ENCODE measurements around the gene LCMT1.

LCMT1 gene

DNA sequence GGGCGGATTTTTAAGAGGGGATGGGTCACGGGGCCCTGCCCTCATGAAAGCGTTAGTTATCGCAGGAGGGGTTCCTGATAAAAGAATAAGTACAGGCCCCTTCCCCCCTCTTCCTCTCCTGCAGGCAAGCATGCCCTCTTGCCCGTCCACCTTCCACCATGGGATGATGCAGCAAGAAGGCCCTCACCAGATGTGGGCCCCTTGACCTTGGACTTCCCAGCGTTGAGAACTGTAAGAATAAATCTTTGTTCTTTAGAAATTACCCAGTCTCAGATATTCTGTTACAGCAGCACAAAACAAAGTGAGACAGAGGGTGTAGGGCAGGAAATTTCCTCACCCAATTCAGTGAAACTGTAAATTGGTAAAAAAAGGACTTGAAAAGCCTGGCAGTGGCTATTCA, 27.8 kb upstream of the LCMT1 start:
- Mint-ChIP-seq H3K27me3 (no peaks in the 10 kb centered on the region), H3K4me3 (no peak overlapping the region), H3K36me3 (ENCODE audit: low read depth) (no peaks in the 10 kb centered on the region), H3K4me1 (ENCODE audit: low read depth) (no peaks in the 10 kb centered on the region), H3K9me3 (no peaks in the 10 kb centered on the region), H3K27ac (no peak overlapping the region)

DNA sequence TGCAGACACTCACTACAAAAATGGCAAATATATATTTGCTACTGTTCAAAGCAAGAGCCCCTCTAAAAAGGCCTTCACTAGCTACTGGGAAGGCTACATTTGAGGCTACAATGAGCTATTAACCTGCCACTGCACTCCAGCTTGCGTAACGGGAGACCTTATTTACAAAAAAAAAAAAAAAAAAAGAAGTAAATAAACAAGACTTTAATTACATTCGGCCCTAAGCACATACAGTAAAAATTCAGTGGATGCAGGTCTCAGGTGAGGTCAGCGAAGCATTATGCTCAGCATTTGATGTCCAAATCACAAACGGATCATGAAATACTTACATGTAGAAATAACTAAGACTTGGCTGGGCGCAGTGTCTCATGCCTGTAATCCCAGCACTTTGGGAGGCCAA, 26.7 kb upstream of the LCMT1 start:
- no peak overlapping the region for H3K27ac Mint-ChIP-seq
- no peaks in the 10 kb centered on the region for H3K9me3 Mint-ChIP-seq
- no peak overlapping the region for H3K4me3 Mint-ChIP-seq
- no peaks in the 10 kb centered on the region for H3K4me1 Mint-ChIP-seq (ENCODE audit: low read depth)
- no peaks in the 10 kb centered on the region for H3K27me3 Mint-ChIP-seq
- no peaks in the 10 kb centered on the region for H3K36me3 Mint-ChIP-seq (ENCODE audit: low read depth)

DNA sequence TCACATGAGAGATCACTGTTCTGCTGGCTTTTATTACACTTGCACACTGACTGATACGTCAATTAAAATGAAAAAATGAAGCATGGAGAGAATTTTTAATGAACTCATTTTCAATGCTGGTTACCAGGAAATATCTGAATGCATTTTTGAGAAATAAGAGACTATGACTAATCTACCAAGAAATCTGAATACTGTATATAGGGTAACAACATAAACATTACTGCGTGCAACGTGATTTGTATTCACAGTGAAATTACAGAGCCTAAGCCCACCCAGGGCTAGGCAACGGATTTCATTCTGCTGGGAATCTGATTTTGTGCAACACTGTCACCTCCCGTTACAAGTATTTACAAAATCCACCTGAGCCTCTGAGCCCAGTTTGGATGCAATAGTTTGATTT, 23.8 kb upstream of the LCMT1 start:
- Mint-ChIP-seq H3K4me1 (ENCODE audit: low read depth) (peaks cover 9% of the 10 kb centered on the region), H3K9me3 (no peaks in the 10 kb centered on the region), H3K27ac (no peak overlapping the region), H3K36me3 (ENCODE audit: low read depth) (no peaks in the 10 kb centered on the region), H3K27me3 (no peaks in the 10 kb centered on the region), H3K4me3 (no peak overlapping the region)

DNA sequence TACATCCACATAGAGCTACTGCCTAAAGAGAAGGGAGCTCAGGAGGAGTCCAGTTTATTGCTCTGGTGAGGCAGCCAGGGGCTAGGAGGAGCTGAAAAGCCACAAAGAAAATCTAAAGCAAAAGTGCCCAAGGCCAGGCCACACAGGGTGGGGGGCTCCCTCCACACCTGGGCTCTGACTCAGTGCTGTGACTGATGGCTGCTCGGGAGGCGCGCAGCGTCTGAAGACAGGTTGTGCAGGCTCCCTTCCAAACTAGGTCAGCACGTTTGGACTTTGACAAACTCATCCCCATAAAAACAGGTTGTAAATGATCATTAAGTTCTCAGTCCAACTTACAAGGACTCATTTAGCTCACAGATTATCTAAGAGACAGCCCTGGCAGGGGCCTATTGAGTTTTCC, 22.2 kb upstream of the LCMT1 start:
- H3K4me1 Mint-ChIP-seq (ENCODE audit: low read depth): peaks cover 25% of the 10 kb centered on the region
- no peak overlapping the region for H3K4me3 Mint-ChIP-seq
- H3K9me3 Mint-ChIP-seq: no peaks in the 10 kb centered on the region
- H3K27me3 Mint-ChIP-seq: no peaks in the 10 kb centered on the region
- no peaks in the 10 kb centered on the region for H3K36me3 Mint-ChIP-seq (ENCODE audit: low read depth)
- no peak overlapping the region for H3K27ac Mint-ChIP-seq

DNA sequence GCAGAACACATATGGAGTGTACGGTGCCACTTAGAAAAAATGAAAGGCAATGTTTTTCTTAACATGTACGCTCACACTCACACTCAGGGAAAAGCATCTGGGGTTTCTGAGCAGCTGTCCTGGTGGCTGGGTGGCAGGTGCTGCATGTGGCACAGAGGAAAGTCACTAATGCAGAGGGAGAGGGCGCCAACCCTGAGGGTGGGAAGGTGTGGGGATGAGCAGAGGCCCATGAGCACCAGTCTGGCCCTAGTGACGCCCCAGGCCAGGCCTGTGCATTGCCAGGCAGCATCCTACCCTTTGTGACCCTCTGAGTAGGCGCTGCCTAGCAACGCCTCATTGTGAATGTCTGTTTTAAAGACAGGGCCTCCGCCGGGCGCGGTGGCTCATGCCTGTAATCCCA, 19.1 kb upstream of the LCMT1 start:
- Mint-ChIP-seq H3K27ac (no peak overlapping the region), H3K27me3 (no peaks in the 10 kb centered on the region), H3K9me3 (no peaks in the 10 kb centered on the region), H3K36me3 (ENCODE audit: low read depth) (no peaks in the 10 kb centered on the region), H3K4me3 (no peak overlapping the region), H3K4me1 (ENCODE audit: low read depth) (peaks cover 34% of the 10 kb centered on the region)

DNA sequence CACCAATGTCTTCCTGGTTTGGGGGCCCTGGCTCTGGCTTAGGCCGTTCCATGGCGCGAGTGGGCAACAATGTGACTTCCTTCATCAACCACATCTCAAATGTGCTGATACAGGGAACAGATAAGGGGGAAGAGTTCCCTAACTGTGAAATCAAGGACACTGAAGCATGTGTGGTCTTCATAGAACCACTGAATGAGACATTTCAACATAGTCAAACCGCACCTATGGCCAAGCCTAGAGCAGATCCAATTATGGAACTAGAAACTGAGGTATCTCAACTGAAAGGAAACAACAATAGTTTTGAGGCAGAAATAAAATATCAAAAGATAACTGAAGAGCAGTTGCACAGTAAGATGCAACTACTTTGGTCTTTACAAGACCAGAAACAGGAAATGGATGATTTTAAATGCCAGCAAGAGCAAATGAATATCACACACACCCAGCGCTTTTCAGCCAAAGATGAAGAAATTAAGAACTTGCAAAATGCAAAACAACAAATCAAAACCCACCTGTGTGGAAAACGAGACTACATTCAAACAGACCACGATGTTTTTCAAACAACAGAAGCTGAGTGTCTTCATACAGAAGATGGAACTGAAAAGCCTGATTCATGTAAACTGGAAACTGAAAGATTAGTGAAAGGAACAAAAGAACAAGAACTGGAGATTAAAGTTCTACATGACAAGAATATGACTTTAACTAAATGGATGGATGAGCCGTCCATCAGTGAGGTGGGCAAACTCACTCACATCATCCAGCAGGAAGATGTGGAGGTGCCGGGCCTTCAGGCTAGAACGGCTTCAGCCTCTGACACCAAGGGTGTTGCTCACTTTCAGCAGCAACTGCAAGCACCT, 18.1 kb upstream of the LCMT1 start:
- Mint-ChIP-seq H3K27me3 (no peaks in the 10 kb centered on the region), H3K4me3 (peak overlapping the region; percentile 47), H3K9me3 (no peaks in the 10 kb centered on the region), H3K27ac (peak overlapping the region; percentile 83), H3K4me1 (ENCODE audit: low read depth) (peaks cover 34% of the 10 kb centered on the region), H3K36me3 (ENCODE audit: low read depth) (no peaks in the 10 kb centered on the region)

GRCh38 chr16:25094596-25094995, 16.9 kb upstream of the LCMT1 start:
- H3K9me3 Mint-ChIP-seq: no peaks in the 10 kb centered on the region
- H3K4me1 Mint-ChIP-seq (ENCODE audit: low read depth): peaks cover 34% of the 10 kb centered on the region
- no peak overlapping the region for H3K27ac Mint-ChIP-seq
- H3K4me3 Mint-ChIP-seq: no peak overlapping the region
- H3K36me3 Mint-ChIP-seq (ENCODE audit: low read depth): no peaks in the 10 kb centered on the region
- H3K27me3 Mint-ChIP-seq: no peaks in the 10 kb centered on the region

DNA sequence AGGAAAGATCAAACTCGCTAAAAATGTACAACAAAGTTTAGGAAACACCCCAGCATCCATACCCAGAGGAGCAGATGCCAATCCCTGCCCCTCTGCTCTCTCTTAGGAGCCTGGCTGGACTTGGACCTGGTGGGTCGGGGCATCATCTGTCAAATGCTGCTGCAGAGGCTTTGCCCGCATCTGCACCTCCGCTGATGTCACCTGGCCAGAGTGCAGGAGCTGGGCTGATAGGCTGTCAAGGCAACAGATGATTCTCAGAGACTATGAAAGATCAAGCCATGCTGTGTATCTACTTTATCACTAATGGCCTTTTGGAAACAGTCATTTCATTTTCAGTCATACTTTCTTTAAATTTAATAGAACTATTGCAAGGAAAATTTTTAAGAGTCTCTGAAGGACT, 15.9 kb upstream of the LCMT1 start:
- Mint-ChIP-seq H3K36me3 (ENCODE audit: low read depth) (no peaks in the 10 kb centered on the region), H3K9me3 (no peaks in the 10 kb centered on the region), H3K4me3 (no peak overlapping the region), H3K4me1 (ENCODE audit: low read depth) (peaks cover 34% of the 10 kb centered on the region), H3K27me3 (no peaks in the 10 kb centered on the region), H3K27ac (no peak overlapping the region)

DNA sequence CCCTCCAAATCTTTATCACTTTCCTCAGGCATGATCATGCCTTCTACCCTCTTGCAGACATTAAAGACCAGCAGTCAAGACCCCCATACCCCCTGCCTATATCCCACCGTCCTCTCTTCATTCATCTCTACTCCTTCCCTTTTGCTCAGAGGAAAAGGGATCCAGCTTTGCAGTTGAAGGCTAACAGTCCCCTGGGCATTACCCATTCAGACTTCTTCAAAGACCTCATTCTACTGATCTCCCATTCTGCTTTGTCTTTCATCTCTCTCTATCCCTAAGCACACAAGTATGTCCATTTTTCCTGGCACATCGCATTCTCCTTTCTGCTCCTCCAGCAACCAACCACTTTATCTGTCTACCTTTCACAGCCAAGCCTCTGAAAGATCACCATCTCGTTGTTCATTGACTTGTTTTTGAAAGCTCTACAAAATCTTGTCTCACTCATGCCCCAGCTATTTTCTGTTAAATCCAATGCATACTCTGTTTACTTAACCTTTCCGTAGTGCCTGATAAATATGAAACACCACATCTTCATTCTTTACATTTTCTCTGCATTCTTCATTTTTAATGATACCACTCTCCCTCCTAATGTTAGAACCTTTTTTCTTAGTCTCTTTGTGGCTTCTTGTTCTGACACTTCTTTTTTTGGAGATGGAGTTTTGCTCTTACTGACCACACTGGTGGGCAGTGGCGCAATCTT, 14.1 kb upstream of the LCMT1 start:
- no peaks in the 10 kb centered on the region for H3K27me3 Mint-ChIP-seq
- H3K27ac Mint-ChIP-seq: no peak overlapping the region
- no peaks in the 10 kb centered on the region for H3K36me3 Mint-ChIP-seq (ENCODE audit: low read depth)
- no peaks in the 10 kb centered on the region for H3K9me3 Mint-ChIP-seq
- no peak overlapping the region for H3K4me3 Mint-ChIP-seq
- H3K4me1 Mint-ChIP-seq (ENCODE audit: low read depth): peaks cover 28% of the 10 kb centered on the region

GRCh38 chr16:25100511-25100910, 11.0 kb upstream of the LCMT1 start:
- H3K9me3 Mint-ChIP-seq: no peaks in the 10 kb centered on the region
- no peaks in the 10 kb centered on the region for H3K36me3 Mint-ChIP-seq (ENCODE audit: low read depth)
- H3K27me3 Mint-ChIP-seq: no peaks in the 10 kb centered on the region
- no peak overlapping the region for H3K27ac Mint-ChIP-seq
- no peak overlapping the region for H3K4me3 Mint-ChIP-seq
- H3K4me1 Mint-ChIP-seq (ENCODE audit: low read depth): no peaks in the 10 kb centered on the region

- peaks cover 43% of the 10 kb centered on the region for H3K4me1 Mint-ChIP-seq (ENCODE audit: low read depth)
- no peaks in the 10 kb centered on the region for H3K27me3 Mint-ChIP-seq
- peak overlapping the region; percentile 91 for H3K4me3 Mint-ChIP-seq
- peaks cover 6% of the 10 kb centered on the region for H3K36me3 Mint-ChIP-seq (ENCODE audit: low read depth)
- peak overlapping the region; percentile 93 for H3K27ac Mint-ChIP-seq
- no peaks in the 10 kb centered on the region for H3K9me3 Mint-ChIP-seq
Measured at GRCh38 chr16:25106567-25107465, 4.7 kb upstream of the LCMT1 start.

GRCh38 chr16:25107466-25107792, 4.1 kb upstream of the LCMT1 start:
- Mint-ChIP-seq H3K27me3 (no peaks in the 10 kb centered on the region), H3K9me3 (no peaks in the 10 kb centered on the region), H3K4me1 (ENCODE audit: low read depth) (peaks cover 47% of the 10 kb centered on the region), H3K27ac (peak overlapping the region; percentile 93), H3K4me3 (peak overlapping the region; percentile 91), H3K36me3 (ENCODE audit: low read depth) (peaks cover 6% of the 10 kb centered on the region)

GRCh38 chr16:25108054-25108453, 3.5 kb upstream of the LCMT1 start:
- peak overlapping the region; percentile 91 for H3K4me3 Mint-ChIP-seq
- peaks cover 6% of the 10 kb centered on the region for H3K36me3 Mint-ChIP-seq (ENCODE audit: low read depth)
- no peaks in the 10 kb centered on the region for H3K27me3 Mint-ChIP-seq
- H3K9me3 Mint-ChIP-seq: no peaks in the 10 kb centered on the region
- peaks cover 52% of the 10 kb centered on the region for H3K4me1 Mint-ChIP-seq (ENCODE audit: low read depth)
- peak overlapping the region; percentile 93 for H3K27ac Mint-ChIP-seq

DNA sequence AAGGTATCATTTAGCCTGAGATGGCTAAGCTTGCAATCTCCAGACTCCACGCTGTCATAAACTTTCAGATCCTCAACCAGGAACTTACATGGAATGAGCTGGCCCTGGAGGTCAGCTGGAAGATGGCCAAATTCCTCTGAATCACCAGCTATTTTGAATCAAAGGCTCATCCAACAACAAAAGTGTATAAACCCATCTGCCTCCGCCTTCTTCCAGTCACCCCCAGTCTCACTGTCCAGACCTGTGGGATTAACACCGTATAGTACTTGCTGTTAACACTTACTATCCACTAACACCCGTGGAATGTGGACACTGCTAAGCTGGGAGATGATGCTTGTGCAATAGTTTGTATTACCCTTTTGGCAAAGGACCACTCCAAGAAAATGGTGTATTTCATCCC, 1.9 kb upstream of the LCMT1 start:
- H3K4me3 Mint-ChIP-seq: peak overlapping the region; percentile 89

DNA sequence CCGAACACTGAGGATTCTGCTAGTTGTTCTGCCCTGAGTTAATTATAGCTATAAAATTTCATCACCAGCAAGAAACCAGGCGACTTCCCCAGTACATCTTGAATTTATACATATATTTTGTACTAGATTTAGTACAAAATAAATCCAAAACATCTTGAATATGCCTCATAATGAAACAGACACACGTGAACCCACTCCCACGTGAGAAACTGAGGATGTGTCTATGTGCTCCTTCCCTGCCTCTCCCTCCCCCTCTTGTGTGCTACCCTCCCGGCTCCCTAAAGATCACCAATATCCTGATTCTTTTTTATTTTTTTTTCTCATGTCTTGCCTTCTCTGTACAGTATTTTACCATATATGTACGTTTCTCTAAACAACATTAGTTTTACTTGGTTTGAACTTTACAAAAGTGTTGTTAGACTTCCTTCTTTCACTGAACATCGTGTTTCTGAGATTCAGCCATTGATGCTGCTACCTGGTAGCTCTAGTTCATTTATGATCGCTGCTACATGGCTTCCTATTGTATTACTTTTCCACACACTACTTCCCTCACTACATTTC, 1.1 kb upstream of the LCMT1 start:
- no peaks in the 10 kb centered on the region for H3K9me3 Mint-ChIP-seq
- H3K27me3 Mint-ChIP-seq: no peaks in the 10 kb centered on the region
- peaks cover 17% of the 10 kb centered on the region for H3K36me3 Mint-ChIP-seq (ENCODE audit: low read depth)
- H3K27ac Mint-ChIP-seq: peak overlapping the region; percentile 92
- peaks cover 65% of the 10 kb centered on the region for H3K4me1 Mint-ChIP-seq (ENCODE audit: low read depth)
- H3K4me3 Mint-ChIP-seq: peak overlapping the region; percentile 89

More for the DNA sequence above, 1.9 kb upstream of the LCMT1 start:
- peaks cover 57% of the 10 kb centered on the region for H3K4me1 Mint-ChIP-seq (ENCODE audit: low read depth)
- H3K9me3 Mint-ChIP-seq: no peaks in the 10 kb centered on the region
- H3K27me3 Mint-ChIP-seq: no peaks in the 10 kb centered on the region
- no peak overlapping the region for H3K27ac Mint-ChIP-seq
- peaks cover 11% of the 10 kb centered on the region for H3K36me3 Mint-ChIP-seq (ENCODE audit: low read depth)

Data from stimulated activated naive CD8-positive, alpha-beta T cell treated with anti-CD3 and anti-CD28 coated beads, Interleukin-15, Interleukin-2, amounts not matched to agents 100 ng/mL and 50 ng/mL, for 24 hours (primary cell).